Astrocyte (in vitro differentiated cells and primary cell): ENCODE measurements around the gene NUP62.

ENCODE experiments used
- EZH2 ChIP-seq: IDR thresholded peaks from 2 replicates; pipeline ENCODE4 v1.6.1; 2012; ENCODE audit warnings: mild to moderate bottlenecking, low read length, inconsistent platforms; ENCODE audit not compliant: insufficient read depth
- TF ChIP-seq, protein P1 (sequence below): IDR thresholded peaks from 2 replicates; pipeline ENCODE4 v1.5.1; 2011; ENCODE audit warnings: low read depth, mild to moderate bottlenecking, inconsistent platforms, low read length, moderate library complexity; ENCODE audit not compliant: insufficient read depth

GRCh38 chr19:49954933-49955332 lies 25.6 kb upstream of the NUP62 start:
- TF ChIP-seq, protein P1, sequence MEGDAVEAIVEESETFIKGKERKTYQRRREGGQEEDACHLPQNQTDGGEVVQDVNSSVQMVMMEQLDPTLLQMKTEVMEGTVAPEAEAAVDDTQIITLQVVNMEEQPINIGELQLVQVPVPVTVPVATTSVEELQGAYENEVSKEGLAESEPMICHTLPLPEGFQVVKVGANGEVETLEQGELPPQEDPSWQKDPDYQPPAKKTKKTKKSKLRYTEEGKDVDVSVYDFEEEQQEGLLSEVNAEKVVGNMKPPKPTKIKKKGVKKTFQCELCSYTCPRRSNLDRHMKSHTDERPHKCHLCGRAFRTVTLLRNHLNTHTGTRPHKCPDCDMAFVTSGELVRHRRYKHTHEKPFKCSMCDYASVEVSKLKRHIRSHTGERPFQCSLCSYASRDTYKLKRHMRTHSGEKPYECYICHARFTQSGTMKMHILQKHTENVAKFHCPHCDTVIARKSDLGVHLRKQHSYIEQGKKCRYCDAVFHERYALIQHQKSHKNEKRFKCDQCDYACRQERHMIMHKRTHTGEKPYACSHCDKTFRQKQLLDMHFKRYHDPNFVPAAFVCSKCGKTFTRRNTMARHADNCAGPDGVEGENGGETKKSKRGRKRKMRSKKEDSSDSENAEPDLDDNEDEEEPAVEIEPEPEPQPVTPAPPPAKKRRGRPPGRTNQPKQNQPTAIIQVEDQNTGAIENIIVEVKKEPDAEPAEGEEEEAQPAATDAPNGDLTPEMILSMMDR = no peak
- no peak for TF ChIP-seq EZH2
